Trophoblast cell (in vitro differentiated cells and primary cell): ENCODE measurements around the gene RELA.

Experiments
- DNase-seq, 2 donors: peaks; one replicate each; pipeline ENCODE4 v3.0.0-alpha.2; 2016
- H2AFZ ChIP-seq: 2 replicates; pipeline ENCODE4 v1.6.1; 2013; ENCODE audit warnings: low read length, moderate library complexity, mild to moderate bottlenecking; ENCODE audit not compliant: insufficient read depth, poor library complexity
- H2AK5ac ChIP-seq: 2 replicates; pipeline ENCODE4 v1.6.1; 2013; ENCODE audit warnings: mild to moderate bottlenecking, low read length
- H2BK120ac ChIP-seq: 2 replicates; pipeline ENCODE4 v1.6.1; 2013; ENCODE audit warnings: low read length, mild to moderate bottlenecking, moderate library complexity; ENCODE audit not compliant: insufficient read depth, poor library complexity
- H2BK12ac ChIP-seq: 2 replicates; pipeline ENCODE4 v1.6.1; 2013; ENCODE audit warnings: mild to moderate bottlenecking, low read length, moderate library complexity
- H2BK5ac ChIP-seq: 2 replicates; pipeline ENCODE4 v1.6.1; 2013; ENCODE audit warnings: low read length, low read depth, moderate library complexity, mild to moderate bottlenecking; ENCODE audit not compliant: poor library complexity
- H3K14ac ChIP-seq: 2 replicates; pipeline ENCODE4 v1.6.1; 2013; ENCODE audit warnings: mild to moderate bottlenecking, low read length
- H3K18ac ChIP-seq: 2 replicates; pipeline ENCODE4 v1.6.1; 2013; ENCODE audit warnings: mild to moderate bottlenecking, low read length
- H3K23ac ChIP-seq: 2 replicates; pipeline ENCODE4 v1.6.1; 2013; ENCODE audit warnings: low read length
- H3K27ac ChIP-seq: 2 replicates; pipeline ENCODE4 v1.5.1; 2013; ENCODE audit warnings: low read depth, mild to moderate bottlenecking, inconsistent platforms, low read length, moderate library complexity
- H3K27me3 ChIP-seq: 2 replicates; pipeline ENCODE4 v1.6.1; 2013; ENCODE audit warnings: inconsistent platforms, mild to moderate bottlenecking, low read length, moderate library complexity; ENCODE audit not compliant: insufficient read depth
- H3K36me3 ChIP-seq, 2 experiments: 1 replicate in 1 of 2; 2 replicates in 1 of 2; pipeline ENCODE4 v1.6.1; 2013; ENCODE audit warnings: low read length in 2 of 2, mild to moderate bottlenecking in 2 of 2, moderate library complexity in 1 of 2; ENCODE audit not compliant: insufficient read depth in 2 of 2, control insufficient read depth in 1 of 2
- H3K4ac ChIP-seq: 2 replicates; pipeline ENCODE4 v1.6.1; 2013; ENCODE audit warnings: low read depth, mild to moderate bottlenecking, low read length, moderate library complexity
- H3K4me1 ChIP-seq, 2 experiments: 1 replicate in 1 of 2; 2 replicates in 1 of 2; pipeline ENCODE4 v1.6.1; 2013; ENCODE audit warnings: low read length in 2 of 2, mild to moderate bottlenecking in 2 of 2, moderate library complexity in 1 of 2; ENCODE audit not compliant: insufficient read depth in 2 of 2, control insufficient read depth in 1 of 2
- H3K4me2 ChIP-seq: 2 replicates; pipeline ENCODE4 v1.6.1; 2013; ENCODE audit warnings: inconsistent platforms, mild to moderate bottlenecking, low read length, moderate library complexity
- H3K4me3 ChIP-seq: 2 replicates; pipeline ENCODE4 v1.5.1; 2013; ENCODE audit warnings: mild to moderate bottlenecking, low read depth, low read length, inconsistent platforms
- H3K79me1 ChIP-seq: one replicate; pipeline ENCODE4 v1.6.1; 2013; ENCODE audit warnings: low read length
- H3K79me2 ChIP-seq: 2 replicates; pipeline ENCODE4 v1.6.1; 2013; ENCODE audit warnings: low read length, mild to moderate bottlenecking; ENCODE audit not compliant: control insufficient read depth, insufficient read depth, poor library complexity
- H3K9ac ChIP-seq: 2 replicates; pipeline ENCODE4 v1.6.1; 2013; ENCODE audit warnings: mild to moderate bottlenecking, low read length
- H3K9me3 ChIP-seq: 2 replicates; pipeline ENCODE4 v1.6.1; 2013; ENCODE audit warnings: low read depth, mild to moderate bottlenecking, control low read depth, inconsistent platforms, low read length; ENCODE audit not compliant: insufficient read depth
- H4K12ac ChIP-seq: 2 replicates; pipeline ENCODE4 v1.6.1; 2013; ENCODE audit warnings: low read depth, mild to moderate bottlenecking, low read length, moderate library complexity
- H4K8ac ChIP-seq: 2 replicates; pipeline ENCODE4 v1.6.1; 2013; ENCODE audit warnings: low read depth, mild to moderate bottlenecking, low read length, moderate library complexity
- H4K91ac ChIP-seq: one replicate; pipeline ENCODE4 v1.6.1; 2013; ENCODE audit warnings: low read depth, mild to moderate bottlenecking, low read length, moderate library complexity
- WGBS: extraction: QIAGEN DNeasy Blood & Tissue Kit; methylation state at CpG from one replicate; pipeline ENCODE4 v1.1.7; 2013; ENCODE audit warnings: missing lambda C conversion rate; ENCODE audit not compliant: insufficient read length, insufficient coverage; ENCODE audit errors: extremely low coverage; 5-methylcytosine and 5-hydroxymethylcytosine counted together

RELA gene

DNA sequence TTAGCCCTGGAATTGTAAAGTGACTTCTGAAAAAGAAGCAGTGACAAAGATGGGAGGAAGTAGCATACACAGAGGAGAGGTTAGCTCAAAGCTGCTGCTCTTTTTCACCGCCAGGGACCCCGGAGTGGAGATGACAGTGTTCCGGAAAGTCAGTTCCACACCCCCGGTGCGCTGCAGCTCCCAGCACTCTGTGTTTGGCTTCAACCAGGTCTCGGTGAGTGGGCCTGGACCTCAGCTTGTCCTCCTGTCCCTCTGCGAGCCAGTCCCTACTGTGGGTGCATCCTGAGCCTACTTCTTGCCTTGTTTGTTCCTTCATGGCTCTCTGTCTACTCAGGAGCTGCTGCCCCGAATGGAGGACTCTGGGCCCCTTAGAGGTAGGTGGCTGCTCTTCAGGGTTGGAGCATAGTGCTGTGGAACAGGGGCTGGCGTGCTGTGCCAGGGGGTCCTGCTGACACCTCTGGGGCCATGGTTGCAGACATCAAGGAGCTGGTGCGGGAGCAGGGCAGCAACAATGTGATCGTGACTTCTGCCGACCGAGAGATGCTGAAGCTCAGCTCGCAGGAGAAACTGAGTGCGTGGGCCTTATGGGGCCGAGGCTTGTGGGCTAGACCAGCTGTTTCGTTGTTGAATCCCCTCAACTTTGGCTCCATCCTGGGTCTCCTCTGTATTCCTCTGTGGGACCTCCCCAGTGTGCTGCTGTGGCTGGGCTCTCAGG, 45.4 kb downstream of the RELA start:
- Histone ChIP-seq H2AFZ (no peak overlapping the region), H3K4ac (peak overlapping the region; percentile 93), H2AK5ac (no peak overlapping the region), H3K36me3 (peaks cover 59% of the 10 kb centered on the region in 2 experiments), H2BK5ac (no peak overlapping the region), H3K79me1 (peaks cover 16% of the 10 kb centered on the region), H3K9ac (no peak overlapping the region), H2BK120ac (no peak overlapping the region), H3K14ac (no peak overlapping the region), H3K23ac (no peak overlapping the region), H4K8ac (no peak overlapping the region), H3K4me3 (no peak overlapping the region), H4K12ac (no peak overlapping the region), H3K27me3 (no peaks in the 10 kb centered on the region), H3K79me2 (peaks cover 23% of the 10 kb centered on the region), H3K9me3 (peaks cover 2% of the 10 kb centered on the region), H2BK12ac (no peak overlapping the region), H3K4me2 (peak overlapping the region; percentile 2), H3K27ac (no peak overlapping the region), H3K18ac (no peak overlapping the region), H4K91ac (no peak overlapping the region), H3K4me1 (peaks cover 17 to 20% of the 10 kb centered on the region in 2 experiments)
- WGBS, result no CpG with 5 or more reads among the region's 17 CpGs
- no peak for DNase-seq

DNA sequence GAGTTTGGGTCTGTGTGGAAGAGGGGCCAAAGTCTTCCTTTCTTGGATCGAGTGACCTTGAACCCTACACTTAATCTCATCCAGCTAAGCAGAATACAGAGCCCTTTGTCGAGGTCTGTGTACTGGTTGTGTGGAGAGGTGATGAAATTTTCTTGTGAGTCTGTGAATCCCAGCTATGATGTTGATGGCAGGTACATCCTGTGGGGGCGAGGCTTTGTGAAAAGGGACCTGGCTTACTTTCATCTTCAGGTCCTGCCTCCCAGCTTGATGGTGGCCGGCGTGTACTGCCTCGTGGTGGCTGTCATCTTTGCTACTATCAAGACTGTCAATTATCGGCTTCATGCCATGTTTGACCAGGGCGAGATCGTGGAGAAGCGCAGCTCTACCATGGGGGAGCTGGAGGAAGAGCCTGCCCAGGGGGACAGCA, 46.1 kb downstream of the RELA start:
- WGBS, result no CpG with 5 or more reads among the region's 10 CpGs
- Histone ChIP-seq H3K4me2 (peak overlapping the region; percentile 89), H3K9ac (peak overlapping the region; percentile 83), H3K36me3 (peaks cover 56 to 58% of the 10 kb centered on the region in 2 experiments), H3K79me2 (peaks cover 25% of the 10 kb centered on the region), H3K4ac (peak overlapping the region; percentile 93), H3K18ac (peak overlapping the region; percentile 67), H3K23ac (no peak overlapping the region), H3K9me3 (peaks cover 2% of the 10 kb centered on the region), H3K79me1 (peaks cover 16% of the 10 kb centered on the region), H4K8ac (peak overlapping the region; percentile 32), H2BK12ac (no peak overlapping the region), H2BK120ac (no peak overlapping the region), H3K4me3 (peak overlapping the region; percentile 96), H2BK5ac (no peak overlapping the region), H3K27ac (peak overlapping the region; percentile 5), H3K4me1 (peaks cover 24 to 27% of the 10 kb centered on the region in 2 experiments), H3K14ac (peak overlapping the region; percentile 51), H4K12ac (peak overlapping the region; percentile 27), H3K27me3 (no peaks in the 10 kb centered on the region), H4K91ac (no peak overlapping the region), H2AFZ (no peak overlapping the region), H2AK5ac (peak overlapping the region; percentile 49)
- no peak for DNase-seq

DNA sequence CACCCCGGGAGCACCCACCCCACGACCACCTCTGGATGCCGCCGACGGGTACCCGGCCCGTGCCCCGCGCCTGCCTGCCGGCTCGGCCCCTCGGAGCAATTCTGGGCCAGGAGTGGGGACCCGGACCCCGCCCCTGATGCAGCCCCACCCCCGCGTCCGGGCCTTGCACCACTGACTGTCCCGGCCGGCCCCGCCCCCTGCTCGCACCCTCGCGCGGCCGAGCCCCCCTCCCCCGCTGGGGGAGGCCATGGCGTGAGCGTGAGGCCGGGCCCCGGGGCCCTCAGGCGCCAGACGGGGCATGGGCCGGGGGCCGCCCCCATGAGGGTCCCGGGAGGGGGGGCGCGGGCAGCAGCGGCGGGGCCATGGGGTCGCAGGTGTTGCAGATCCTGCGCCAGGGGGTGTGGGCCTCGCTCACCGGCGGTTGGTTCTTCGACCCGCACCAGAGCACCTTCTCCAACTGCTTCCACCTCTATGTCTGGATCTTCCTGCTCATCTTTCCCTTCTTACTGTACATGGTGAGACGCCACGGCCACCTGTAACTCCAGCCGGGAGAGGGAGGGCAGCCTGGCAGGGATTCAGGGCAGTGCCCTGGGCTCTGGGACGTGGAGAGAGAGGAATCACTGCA, 46.7 kb downstream of the RELA start:
- H2BK12ac ChIP-seq, result no peak overlapping the region
- H3K9me3 ChIP-seq, result peaks cover 2% of the 10 kb centered on the region
- H3K4me2 ChIP-seq, result peak overlapping the region; percentile 89
- peak overlapping the region; percentile 92 for H2BK5ac ChIP-seq
- H3K79me2 ChIP-seq, result peaks cover 25% of the 10 kb centered on the region
- H3K23ac ChIP-seq, result no peak overlapping the region
- peak overlapping the region; percentile 90 for H3K27ac ChIP-seq
- peak overlapping the region; percentile 85 for H4K12ac ChIP-seq
- peak overlapping the region; percentile 93 for H4K8ac ChIP-seq
- peak in 1 of 2 donors; percentile 16 for DNase-seq
- peaks cover 50 to 57% of the 10 kb centered on the region in 2 experiments for H3K36me3 ChIP-seq
- peaks cover 28 to 31% of the 10 kb centered on the region in 2 experiments for H3K4me1 ChIP-seq
- peaks cover 18% of the 10 kb centered on the region for H3K79me1 ChIP-seq
- H3K18ac ChIP-seq, result peak overlapping the region; percentile 87
- peak overlapping the region; percentile 93 for H3K4ac ChIP-seq
- WGBS, result no CpG with 5 or more reads among the region's 50 CpGs
- H2AFZ ChIP-seq, result no peak overlapping the region
- H2AK5ac ChIP-seq, result peak overlapping the region; percentile 83
- H2BK120ac ChIP-seq, result peak overlapping the region; percentile 84
- H3K14ac ChIP-seq, result peak overlapping the region; percentile 94
- peak overlapping the region; percentile 95 for H4K91ac ChIP-seq
- no peaks in the 10 kb centered on the region for H3K27me3 ChIP-seq
- peak overlapping the region; percentile 98 for H3K9ac ChIP-seq
- peak overlapping the region; percentile 96 for H3K4me3 ChIP-seq

DNA sequence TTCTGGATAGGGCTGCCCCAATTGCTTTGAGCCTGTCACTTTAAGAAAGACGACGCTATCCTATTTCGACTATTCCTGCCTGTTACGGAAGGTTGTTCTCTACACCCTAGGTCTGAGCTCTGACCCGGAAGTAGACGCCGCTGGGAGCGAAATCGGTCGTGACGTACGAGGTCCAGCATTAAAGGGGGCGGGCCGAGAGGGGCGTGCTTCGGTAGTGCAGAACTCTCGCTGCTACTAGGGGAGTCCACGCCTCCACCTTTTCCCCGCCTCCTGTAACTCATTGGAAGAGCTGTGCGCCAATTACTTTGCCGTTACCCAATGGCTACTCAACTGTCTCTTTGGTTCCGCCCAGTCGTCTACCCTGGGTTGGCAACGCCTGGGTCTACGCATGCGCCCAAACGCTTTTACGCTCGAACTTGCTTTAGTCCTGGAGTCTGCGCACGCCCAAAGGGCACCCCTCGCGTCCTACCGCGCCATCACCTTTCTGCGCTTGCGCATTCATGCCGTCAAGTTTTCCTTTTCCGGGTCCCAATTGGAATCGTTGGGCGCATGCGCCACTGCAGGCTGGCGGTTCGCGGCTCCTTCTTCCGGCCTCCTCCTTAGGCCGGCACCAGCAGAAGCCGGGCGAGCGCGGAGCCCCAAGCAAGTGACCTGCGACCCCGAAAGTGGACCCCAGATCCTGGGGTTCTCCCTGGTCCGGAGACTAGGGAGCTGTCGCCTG, 47.3 kb downstream of the RELA start, which contains the start of gene PCNX3:
TSS of gene PCNX3 (plus strand) at position 548 of the 721 bp plus-strand sequence. CDS start 536 bp downstream, outside the sequence.
- Histone ChIP-seq H3K14ac (peak within 1 kb of the TSS; percentile 96), H2BK12ac (no peak within 1 kb of the TSS), H2AFZ (no peak within 1 kb of the TSS), H3K9me3 (peaks cover 2% of the 10 kb centered on the region), H3K36me3 (peaks cover 49 to 55% of the 10 kb centered on the region in 2 experiments), H3K18ac (peak within 1 kb of the TSS; percentile 87), H2AK5ac (peak within 1 kb of the TSS; percentile 83), H3K27ac (peak within 1 kb of the TSS; percentile 90), H3K23ac (no peak within 1 kb of the TSS), H2BK5ac (peak within 1 kb of the TSS; percentile 92), H4K12ac (peak within 1 kb of the TSS; percentile 85), H2BK120ac (peak within 1 kb of the TSS; percentile 84), H3K9ac (peak within 1 kb of the TSS; percentile 98), H3K79me1 (peaks cover 18% of the 10 kb centered on the region), H3K79me2 (peaks cover 25% of the 10 kb centered on the region), H4K91ac (peak within 1 kb of the TSS; percentile 95), H4K8ac (peak within 1 kb of the TSS; percentile 93), H3K4me3 (peak within 1 kb of the TSS; percentile 96), H3K4me1 (peaks cover 28 to 33% of the 10 kb centered on the region in 2 experiments), H3K27me3 (no peaks in the 10 kb centered on the region), H3K4me2 (peak within 1 kb of the TSS; percentile 89), H3K4ac (peak within 1 kb of the TSS; percentile 93)
- DNase-seq, result peak; percentile 100
- no CpG with 5 or more reads among the region's 55 CpGs for WGBS
